ENCODE data around the gene IL4.
A peak's percentile ranks its signal among the peaks of the same experiment; 100 is the strongest.
"Not testable (repeated sequence)": the region's sequence is repeated elsewhere in the genome, so short reads cannot be mapped to it uniquely, and the experiment has no call there.

IL4 gene

DNA sequence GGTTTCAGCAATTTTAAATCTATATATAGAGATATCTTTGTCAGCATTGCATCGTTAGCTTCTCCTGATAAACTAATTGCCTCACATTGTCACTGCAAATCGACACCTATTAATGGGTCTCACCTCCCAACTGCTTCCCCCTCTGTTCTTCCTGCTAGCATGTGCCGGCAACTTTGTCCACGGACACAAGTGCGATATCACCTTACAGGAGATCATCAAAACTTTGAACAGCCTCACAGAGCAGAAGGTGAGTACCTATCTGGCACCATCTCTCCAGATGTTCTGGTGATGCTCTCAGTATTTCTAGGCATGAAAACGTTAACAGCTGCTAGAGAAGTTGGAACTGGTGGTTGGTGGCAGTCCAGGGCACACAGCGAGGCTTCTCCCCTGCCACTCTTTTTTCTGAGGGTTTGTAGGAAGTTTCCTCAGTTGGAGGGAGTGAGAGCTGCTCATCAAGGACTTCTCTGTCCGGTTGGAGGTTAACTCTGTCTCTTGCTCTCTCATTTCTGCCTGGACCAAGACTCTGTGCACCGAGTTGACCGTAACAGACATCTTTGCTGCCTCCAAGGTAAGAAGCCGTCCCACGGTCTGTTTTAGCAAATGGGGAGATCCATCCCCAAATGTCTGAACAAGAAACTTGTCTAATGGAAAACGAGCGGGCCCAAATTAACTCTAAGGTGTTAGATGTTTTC is at the start of gene IL4:
Gene IL4, plus strand, starts transcription at position 51 of the 692 bp plus-strand sequence. Its CDS starts 62 bp downstream, at position 113.
- DNase-seq (ENCODE audit: low read depth), result no peak
- peak within 1 kb of the TSS; percentile 39 for H3K4me3 ChIP-seq (ENCODE audit: low read length)
- TF ChIP-seq CTCF (conservative IDR thresholded peaks at IDR 0.05; ENCODE audit: low read length), result no peak

GRCh38 chr5:132627470-132627869 is 46.3 kb upstream of the IL4 start:
- no peak for DNase-seq (ENCODE audit: low read depth)

GRCh38 chr5:132628814-132629213 is 45.0 kb upstream of the IL4 start:
- H3K4me3 ChIP-seq (ENCODE audit: low read length), result no peak overlapping the region
- no peak for DNase-seq (ENCODE audit: low read depth)
- no peak for TF ChIP-seq CTCF (conservative IDR thresholded peaks at IDR 0.05; ENCODE audit: low read length)

More at GRCh38 chr5:132627470-132627869, 46.3 kb upstream of the IL4 start:
- no peak overlapping the region for H3K4me3 ChIP-seq (ENCODE audit: low read length)
- no peak for TF ChIP-seq CTCF (conservative IDR thresholded peaks at IDR 0.05; ENCODE audit: low read length)

DNA sequence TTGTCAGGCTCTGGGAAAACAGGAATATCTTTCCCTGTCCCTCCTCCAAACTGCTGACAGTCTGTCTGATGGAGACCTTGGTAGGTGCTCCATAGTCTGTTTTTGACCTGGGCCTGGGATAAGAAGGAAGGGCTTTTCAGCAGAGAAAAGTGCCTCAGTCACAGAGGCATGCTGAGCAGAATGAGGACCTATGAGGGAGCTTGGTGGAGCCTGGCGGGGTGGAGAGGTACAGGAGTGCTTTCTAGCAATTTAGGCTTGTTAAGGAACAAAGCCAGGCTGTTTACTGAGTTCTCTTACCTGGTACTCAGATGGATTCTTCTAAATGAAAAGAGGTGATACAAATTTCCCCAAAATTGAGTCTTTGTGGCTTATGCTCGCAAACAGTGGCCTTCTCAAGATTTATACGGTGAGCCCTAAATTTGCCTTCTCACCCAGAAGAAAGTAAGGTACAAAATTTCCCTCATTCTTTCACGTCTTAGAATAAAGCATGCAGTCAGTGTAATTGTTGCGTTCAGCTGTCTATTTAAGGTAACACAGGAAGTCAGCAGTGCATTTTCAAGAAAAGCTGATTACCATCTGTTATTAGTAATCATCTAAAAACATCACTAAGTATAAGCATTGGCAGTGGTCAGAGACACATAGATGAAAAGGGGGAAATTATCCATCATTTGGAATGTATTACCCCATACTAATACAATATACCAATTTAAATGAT is 44.4 kb upstream of the IL4 start:
- DNase-seq (ENCODE audit: low read depth), result no peak
- no peak overlapping the region for H3K4me3 ChIP-seq (ENCODE audit: low read length)
- no peak for TF ChIP-seq CTCF (conservative IDR thresholded peaks at IDR 0.05; ENCODE audit: low read length)

DNA sequence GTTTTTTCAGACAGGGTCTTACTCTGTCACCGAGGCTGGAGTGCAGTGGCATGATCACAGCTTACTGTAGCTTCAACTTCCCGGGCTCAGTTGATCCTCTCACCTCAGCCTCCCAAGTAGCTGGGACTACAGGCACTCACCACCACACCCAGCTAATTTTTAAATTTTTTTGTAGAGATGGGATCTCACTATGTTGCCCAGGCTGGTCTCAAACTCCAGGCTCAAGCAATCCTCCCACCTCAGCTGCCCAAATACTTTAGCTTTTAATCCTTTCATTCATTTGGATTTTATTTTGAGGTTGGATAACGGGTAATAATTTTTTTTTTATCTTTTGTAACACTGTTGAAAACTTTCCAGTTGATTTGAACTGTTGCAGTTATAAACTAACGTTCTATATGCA is 40.2 kb upstream of the IL4 start:
- H3K4me3 ChIP-seq (ENCODE audit: low read length); DNase-seq (ENCODE audit: low read depth): not testable (repeated sequence)

DNA sequence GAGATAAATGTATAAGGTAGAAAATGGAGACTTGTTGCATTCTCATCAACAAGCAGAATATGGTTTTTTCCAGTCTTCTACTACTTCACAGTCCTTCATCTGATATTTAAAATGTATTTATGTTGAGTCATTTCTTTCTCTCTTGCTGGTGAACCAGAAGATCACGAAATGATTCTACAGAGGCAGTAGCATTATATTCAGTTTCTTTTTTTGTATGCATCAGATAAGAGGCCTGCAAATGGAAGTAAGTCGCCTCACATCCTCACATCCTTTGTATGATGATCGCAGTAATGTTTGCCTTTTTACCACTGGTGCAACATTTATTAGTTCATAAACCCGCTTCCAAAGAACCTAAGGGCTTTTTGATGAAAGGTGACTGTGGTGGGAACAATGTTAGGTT is 37.9 kb upstream of the IL4 start:
- no peak for TF ChIP-seq CTCF (conservative IDR thresholded peaks at IDR 0.05; ENCODE audit: low read length)
- DNase-seq (ENCODE audit: low read depth), result no peak
- no peak overlapping the region for H3K4me3 ChIP-seq (ENCODE audit: low read length)

GRCh38 chr5:132637241-132637640 is 36.5 kb upstream of the IL4 start:
- no peak for DNase-seq (ENCODE audit: low read depth)
- H3K4me3 ChIP-seq (ENCODE audit: low read length), result no peak overlapping the region
- TF ChIP-seq CTCF (conservative IDR thresholded peaks at IDR 0.05; ENCODE audit: low read length), result no peak
